Heart left ventricle (tissue), 13 donors: ENCODE measurements around the gene NEDD4L.

Source experiments
- CTCF ChIP-seq, 12 donors: fragments of 200-600 bp; sonication (generic) in 4 of 12; IDR thresholded peaks; one replicate each; pipeline versions ENCODE4 v1.5.0 to v1.8.0; 2018 to 2022; ENCODE audit warnings: antibody characterized with exemption in 12 of 12, mild to moderate bottlenecking in 5 of 12
- POLR2A ChIP-seq, 2 donors: fragments of 450-650 bp; IDR thresholded peaks; one replicate each; pipeline ENCODE4 v1.6.1; 2017; ENCODE audit warnings: antibody characterized with exemption in 2 of 2, mild to moderate bottlenecking in 2 of 2, moderate library complexity in 2 of 2
- donor health status: ischemic (EF 13 %, LVEDD 7.1; RV severe dilation, severe dysfunction).
- donor health status: DM: no; HTN: yes; CAD: no.
- donor health status: DM: no; HTN: no; CAD: no.
- donor health status: ischemic (EF 25% LVEDD 6.9; RV normal size, moderate dysfunction).
- donor health status: ischemic (EF 25% LVEDD 5.7; RV mildly dilated, moderate dysfunction).
- donor health status: ischemic (EF 35%, LVEDD 5.7; RV mildly dilated, moderate dysfunction).
- donor health status: nonischemic (EF 11% LVEDD 7.7; RV severe dilation, severe dysfunction).
- donor health status: DM: yes; HTN: yes; CAD: no.
- donor health status: PGD.
- donor health status: ischemic (EF 29% LVEDD 5.4; RV normal size, mild dysfunction).
- donor health status: nonischemic (EF 23%, LVEDD 6.1; RV moderate dilation, normal function).

- TF ChIP-seq POLR2A (IDR thresholded peaks at IDR 0.05), result no peak
- no peak for TF ChIP-seq CTCF (IDR thresholded peaks at IDR 0.05)
Measured at GRCh38 chr18:58118536-58118935, 74.5 kb downstream of the NEDD4L start.
